HEK293T (cell line): ENCODE results near the gene TMSB15B.

ENCODE experiments used
- HDGF ChIP-seq: fragments of 450-650 bp; IDR thresholded peaks from 2 replicates; pipeline ENCODE4 v1.6.1; 2017; ENCODE audit warnings: antibody characterized with exemption, borderline replicate concordance
- PKNOX1 ChIP-seq: fragments of 450-650 bp; IDR thresholded peaks from 2 replicates; pipeline ENCODE4 v1.6.1; 2016

GRCh38 chrX:103941201-103941975 lies 21.0 kb upstream of the TMSB15B start:
- TF ChIP-seq HDGF (no peak), PKNOX1 (no peak)
